Liver (tissue), 9 donors: ENCODE results near the gene SNTA1. TPM values are rescaled to one million over a fixed set of nuclear protein-coding genes. Genes with fewer than 3 reads are reported as not detected.
"Not testable (repeated sequence)": the region's sequence is repeated elsewhere in the genome, so short reads cannot be mapped to it uniquely, and the experiment has no call there.

Experiments
- DNase-seq: peaks from one replicate; pipeline ENCODE4 v3.0.0-alpha.2; 2017; ENCODE audit warnings: low spot score
- H3K27ac ChIP-seq, 2 donors: one replicate each; pipeline ENCODE4 v1.7.0; 2013; ENCODE audit warnings: inconsistent platforms in 2 of 2, low read length in 2 of 2, control low read depth in 1 of 2, low read depth in 1 of 2, mild to moderate bottlenecking in 1 of 2
- H3K27me3 ChIP-seq, 4 donors: one replicate each; pipeline versions ENCODE4 v1.6.1 to v1.7.0; 2013; ENCODE audit warnings: low read length in 3 of 4, inconsistent platforms in 1 of 4, mild to moderate bottlenecking in 1 of 4, moderate library complexity in 1 of 4; ENCODE audit not compliant: control insufficient read depth in 4 of 4, insufficient read depth in 4 of 4
- H3K36me3 ChIP-seq, 4 donors: one replicate each; pipeline versions ENCODE4 v1.6.1 to v1.7.0; 2013; ENCODE audit warnings: low read length in 3 of 4, mild to moderate bottlenecking in 3 of 4, low read depth in 1 of 4, moderate library complexity in 1 of 4; ENCODE audit not compliant: control insufficient read depth in 4 of 4, insufficient read depth in 3 of 4
- H3K4me1 ChIP-seq, 4 donors: one replicate each; pipeline versions ENCODE4 v1.6.1 to v1.7.0; 2013; ENCODE audit warnings: low read length in 3 of 4, mild to moderate bottlenecking in 3 of 4, moderate library complexity in 1 of 4; ENCODE audit not compliant: control insufficient read depth in 4 of 4, insufficient read depth in 4 of 4
- H3K4me3 ChIP-seq, 3 donors: one replicate each; pipeline versions ENCODE4 v1.6.1 to v1.7.0; 2013; ENCODE audit warnings: low read length in 3 of 3, control low read depth in 1 of 3, low read depth in 1 of 3, mild to moderate bottlenecking in 1 of 3
- H3K9ac ChIP-seq, 2 donors: one replicate each; pipeline ENCODE4 v1.7.0; 2013; ENCODE audit warnings: low read length in 2 of 2, mild to moderate bottlenecking in 2 of 2, moderate library complexity in 2 of 2, control low read depth in 1 of 2, low read depth in 1 of 2
- H3K9me3 ChIP-seq, 4 donors: one replicate each; pipeline versions ENCODE4 v1.6.1 to v1.7.0; 2013; ENCODE audit warnings: low read length in 3 of 4; ENCODE audit not compliant: control insufficient read depth in 4 of 4
- ATF3 ChIP-seq: IDR thresholded peaks from 2 replicates; pipeline ENCODE4 v1.6.1; 2016; ENCODE audit warnings: antibody characterized with exemption
- EGR1 ChIP-seq, 2 donors: IDR thresholded peaks; 2 replicates each; pipeline ENCODE4 v1.6.1; 2016 to 2018; ENCODE audit warnings: antibody characterized with exemption in 2 of 2, low read depth in 2 of 2
- FOXA1 ChIP-seq: IDR thresholded peaks from 2 replicates; pipeline ENCODE4 v1.6.1; 2016; ENCODE audit warnings: antibody characterized with exemption
- FOXA2 ChIP-seq: IDR thresholded peaks from 2 replicates; pipeline ENCODE4 v1.6.1; 2016; ENCODE audit warnings: antibody characterized with exemption
- GABPA ChIP-seq, 2 donors: IDR thresholded peaks in 1 of 2; conservative IDR thresholded peaks in 1 of 2; 2 replicates each; pipeline ENCODE4 v1.6.1; 2016; ENCODE audit warnings: antibody characterized with exemption in 2 of 2, mild to moderate bottlenecking in 1 of 2, moderate library complexity in 1 of 2
- HNF4A ChIP-seq, 2 donors: conservative IDR thresholded peaks; 2 replicates each; pipeline ENCODE4 v1.6.1; 2016; ENCODE audit warnings: antibody characterized with exemption in 2 of 2, mild to moderate bottlenecking in 2 of 2
- JUND ChIP-seq, 2 donors: IDR thresholded peaks; 2 replicates each; pipeline ENCODE4 v1.6.1; 2016; ENCODE audit warnings: antibody characterized with exemption in 2 of 2
- NR2F2 ChIP-seq: IDR thresholded peaks from 2 replicates; pipeline ENCODE4 v1.6.1; 2016; ENCODE audit warnings: antibody characterized with exemption
- RAD21 ChIP-seq, 2 donors: IDR thresholded peaks; 2 replicates each; pipeline ENCODE4 v1.6.1; 2016; ENCODE audit warnings: antibody characterized with exemption in 2 of 2, mild to moderate bottlenecking in 2 of 2
- REST ChIP-seq: IDR thresholded peaks from 2 replicates; pipeline ENCODE4 v1.6.1; 2016; ENCODE audit warnings: antibody characterized with exemption, mild to moderate bottlenecking
- RXRA ChIP-seq, 2 donors: IDR thresholded peaks; 2 replicates each; pipeline ENCODE4 v1.6.1; 2017 to 2018; ENCODE audit warnings: antibody characterized with exemption in 2 of 2, mild to moderate bottlenecking in 1 of 2
- SP1 ChIP-seq: IDR thresholded peaks from 2 replicates; pipeline ENCODE4 v1.6.1; 2018; ENCODE audit warnings: antibody characterized with exemption, mild to moderate bottlenecking
- TAF1 ChIP-seq: conservative IDR thresholded peaks from 2 replicates; pipeline ENCODE4 v1.6.1; 2016; ENCODE audit warnings: antibody characterized with exemption, mild to moderate bottlenecking
- YY1 ChIP-seq: IDR thresholded peaks from 2 replicates; pipeline ENCODE4 v1.6.1; 2016; ENCODE audit warnings: antibody characterized with exemption, mild to moderate bottlenecking
- ZBTB33 ChIP-seq: IDR thresholded peaks from 2 replicates; pipeline ENCODE4 v1.6.1; 2016; ENCODE audit warnings: antibody characterized with exemption
- WGBS: extraction: QIAGEN DNeasy Blood & Tissue Kit; methylation state at CpG from one replicate; pipeline ENCODE4 v1.1.7; 2013; 5-methylcytosine and 5-hydroxymethylcytosine counted together
- polyA plus RNA-seq, 2 donors: library from polyadenylated mRNA; stranded (reverse) in 1 of 2; unstranded in 1 of 2; fragments of 200-250 nt in 1 of 2; fragments of >200 nt in 1 of 2; fragmentation: Nextera tagmentation in 1 of 2; extraction: Ambion mirVana in 1 of 2; gene quantifications; one replicate each; pipeline versions ENCODE4 v1.2.1 to v1.2.3, GENCODE V29; 2013 to 2015
- total RNA-seq, 2 donors: library from RNA; depleted of rRNA; stranded (reverse); fragments of >200 nt; gene quantifications; one replicate each; pipeline ENCODE4 v1.2.3, GENCODE V29; 2014
- TF ChIP-seq, protein P1 (sequence below): fragments of 150-350 bp; IDR thresholded peaks from 2 replicates; pipeline ENCODE4 v1.5.1; 2017; ENCODE audit warnings: improper control_type of control experiment, low read depth, low read length; ENCODE audit not compliant: missing input control
- TF ChIP-seq, protein P2 (sequence below): IDR thresholded peaks from 2 replicates; pipeline ENCODE4 v1.6.1; 2016; ENCODE audit warnings: antibody characterized with exemption
- donor health status: healthy.
- donor health status: healthy.
- donor health status: healthy.
- donor health status: healthy.
- donor health status: healthy.

SNTA1 gene
- total and polyA plus RNA-seq, 4 donors: 3.8 to 9.6 (median 6.9) TPM

DNA sequence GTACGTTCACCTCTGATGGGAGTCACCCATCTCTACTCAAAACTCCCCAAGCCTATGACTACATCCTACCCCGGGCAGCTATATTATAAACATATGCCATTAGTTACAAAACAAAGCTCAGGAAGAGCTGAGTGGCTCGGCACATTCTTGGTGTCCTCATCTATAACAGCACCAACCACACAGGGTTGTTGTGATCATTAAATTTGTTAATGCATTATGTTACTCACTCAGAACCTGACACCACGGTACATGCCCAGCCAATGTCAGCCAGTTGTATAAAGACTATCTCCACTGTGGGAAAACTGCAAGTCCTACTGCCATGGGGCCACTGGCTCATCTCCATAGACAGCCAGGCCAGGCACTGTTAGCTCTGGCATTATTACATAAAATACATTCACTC is 50.0 kb downstream of the SNTA1 start (continued):
- TF ChIP-seq REST: no peak
- no peak for TF ChIP-seq TAF1
- no peak for TF ChIP-seq ATF3
- no peak for TF ChIP-seq EGR1 (IDR thresholded peaks at IDR 0.05; ENCODE audit: low read depth in 2 of 2)

- H3K4me1 ChIP-seq: no peaks in the 10 kb centered on the region
- H3K9me3 ChIP-seq: no peaks in the 10 kb centered on the region
- H3K27me3 ChIP-seq: no peaks in the 10 kb centered on the region
- WGBS: 93% methylated on average over 9 of the region's 9 CpGs
- peaks cover 14 to 42% (median 26%) of the 10 kb centered on the region in 4 donors for H3K36me3 ChIP-seq
- no peak overlapping the region for H3K9ac ChIP-seq
- no peak for TF ChIP-seq HNF4A (conservative IDR thresholded peaks at IDR 0.05)
- no peak for TF ChIP-seq GABPA (IDR thresholded peaks at IDR 0.05 in 1 of 2, conservative IDR thresholded peaks at IDR 0.05 in 1 of 2)
- no peak for TF ChIP-seq NR2F2
- TF ChIP-seq EGR1 (IDR thresholded peaks at IDR 0.05; ENCODE audit: low read depth in 2 of 2): no peak
- TF ChIP-seq FOXA1: no peak
- TF ChIP-seq ZBTB33: no peak
- TF ChIP-seq RXRA (IDR thresholded peaks at IDR 0.05): no peak
- no peak for TF ChIP-seq TAF1
- no peak for TF ChIP-seq FOXA2
- TF ChIP-seq YY1: no peak
- no peak for TF ChIP-seq RAD21 (IDR thresholded peaks at IDR 0.05)
- no peak for TF ChIP-seq SP1
- TF ChIP-seq, protein P1, sequence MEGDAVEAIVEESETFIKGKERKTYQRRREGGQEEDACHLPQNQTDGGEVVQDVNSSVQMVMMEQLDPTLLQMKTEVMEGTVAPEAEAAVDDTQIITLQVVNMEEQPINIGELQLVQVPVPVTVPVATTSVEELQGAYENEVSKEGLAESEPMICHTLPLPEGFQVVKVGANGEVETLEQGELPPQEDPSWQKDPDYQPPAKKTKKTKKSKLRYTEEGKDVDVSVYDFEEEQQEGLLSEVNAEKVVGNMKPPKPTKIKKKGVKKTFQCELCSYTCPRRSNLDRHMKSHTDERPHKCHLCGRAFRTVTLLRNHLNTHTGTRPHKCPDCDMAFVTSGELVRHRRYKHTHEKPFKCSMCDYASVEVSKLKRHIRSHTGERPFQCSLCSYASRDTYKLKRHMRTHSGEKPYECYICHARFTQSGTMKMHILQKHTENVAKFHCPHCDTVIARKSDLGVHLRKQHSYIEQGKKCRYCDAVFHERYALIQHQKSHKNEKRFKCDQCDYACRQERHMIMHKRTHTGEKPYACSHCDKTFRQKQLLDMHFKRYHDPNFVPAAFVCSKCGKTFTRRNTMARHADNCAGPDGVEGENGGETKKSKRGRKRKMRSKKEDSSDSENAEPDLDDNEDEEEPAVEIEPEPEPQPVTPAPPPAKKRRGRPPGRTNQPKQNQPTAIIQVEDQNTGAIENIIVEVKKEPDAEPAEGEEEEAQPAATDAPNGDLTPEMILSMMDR: no peak
- TF ChIP-seq JUND (IDR thresholded peaks at IDR 0.05): no peak
- TF ChIP-seq, protein P2, sequence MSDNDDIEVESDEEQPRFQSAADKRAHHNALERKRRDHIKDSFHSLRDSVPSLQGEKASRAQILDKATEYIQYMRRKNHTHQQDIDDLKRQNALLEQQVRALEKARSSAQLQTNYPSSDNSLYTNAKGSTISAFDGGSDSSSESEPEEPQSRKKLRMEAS: no peak
- no peak for TF ChIP-seq REST
- no peak overlapping the region for H3K27ac ChIP-seq
- no peak overlapping the region for H3K4me3 ChIP-seq
- DNase-seq: no peak
These were observed 51.7 kb downstream of the SNTA1 start for GRCh38 chr20:33391722-33392415.

DNA sequence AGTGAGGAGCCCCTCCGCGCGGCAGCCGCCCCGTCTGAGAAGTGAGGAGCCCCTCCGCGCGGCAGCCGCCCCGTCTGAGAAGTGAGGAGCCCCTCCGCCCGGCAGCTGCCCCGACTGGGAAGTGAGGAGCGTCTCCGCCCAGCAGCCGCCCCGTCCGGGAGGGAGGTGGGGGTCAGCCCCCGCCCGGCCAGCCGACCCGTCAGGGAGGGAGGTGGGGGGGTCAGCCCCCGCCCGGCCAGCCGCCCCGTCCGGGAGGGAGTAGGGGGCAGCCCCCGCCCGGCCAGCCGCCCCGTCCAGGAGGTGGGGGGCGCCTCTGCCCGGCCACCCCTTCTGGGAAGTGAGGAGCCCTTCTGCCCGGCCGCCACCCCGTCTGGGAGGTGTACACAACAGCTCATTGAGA is 54.2 kb downstream of the SNTA1 start:
- H3K36me3 ChIP-seq: peaks cover 12 to 58% (median 41%) of the 10 kb centered on the region in 4 donors
- 98% methylated on average over 36 of the region's 36 CpGs for WGBS
- not testable (repeated sequence) for DNase-seq, H3K9ac ChIP-seq, H3K4me1 ChIP-seq, H3K4me3 ChIP-seq, H3K27ac ChIP-seq, H3K9me3 ChIP-seq, H3K27me3 ChIP-seq
